HepG2 (cell line): ENCODE data around the gene HIVEP2. TPM values are rescaled to one million over a fixed set of nuclear protein-coding genes. Genes with fewer than 3 reads are reported as not detected.
A peak's percentile ranks its signal among the peaks of the same experiment; 100 is the strongest.

Experiments
- ATAC-seq: fragments of 200-7000 bp; cut with Tn5 transposase; 3 replicates; pipeline ENCODE4 v1.9.1; 2020; ENCODE audit warnings: mild to moderate bottlenecking, moderate library complexity
- BruUV-seq: library from RNA; stranded (reverse); fragments of 400-500 nt; replicated peaks from 2 replicates; lab custom pipeline; 2021; lab: Mats Ljungman, UMichigan
- CTCF ChIA-PET: fragments of 300-600 bp; formaldehyde crosslinking; extraction: SDS; loops from one replicate; lab custom pipeline; 2021; ENCODE audit warnings: low total read pairs, inconsistent platforms, low intra/inter-chr PET ratio; lab: Yijun Ruan, JAX
- POLR2A ChIA-PET: fragments of 350-600 bp; sonication (Branson Sonifier 250); formaldehyde crosslinking; loops from one replicate; lab custom pipeline; 2020; ENCODE audit warnings: antibody characterized with exemption, inconsistent platforms; lab: Yijun Ruan, JAX
- DNase-seq: peaks from one replicate; pipeline ENCODE4 v3.0.0-alpha.2; 2015; ENCODE audit warnings: low spot score
- FAIRE-seq: peaks from 3 replicates; lab custom pipeline; 2011; peaks lifted over from hg19 to GRCh38; lab: Jason Lieb, UNC
- H2AFZ ChIP-seq: one replicate; pipeline ENCODE4 v1.6.1; 2011; ENCODE audit warnings: low read length, inconsistent platforms
- H3K27ac ChIP-seq: fragments of 300-600 bp; 3 replicates; pipeline ENCODE4 v1.8.0; 2011; ENCODE audit warnings: mixed run types, mild to moderate bottlenecking, mixed read lengths, low read length, inconsistent platforms; ENCODE audit not compliant: insufficient read depth; ENCODE audit errors: extremely low read length
- H3K27me3 ChIP-seq, 2 experiments: fragments of 200-600 bp in 1 of 2; 2 replicates in 1 of 2; 3 replicates in 1 of 2; pipeline versions ENCODE4 v1.6.0 to v1.8.0; 2011; ENCODE audit warnings: low read length in 2 of 2, mild to moderate bottlenecking in 2 of 2, moderate library complexity in 2 of 2, inconsistent platforms in 1 of 2; ENCODE audit not compliant: insufficient read depth in 2 of 2, control insufficient read depth in 1 of 2
- H3K36me3 ChIP-seq, 2 experiments: fragments of 200-600 bp in 1 of 2; replicated peaks in 1 of 2; 2 replicates in 1 of 2; 3 replicates in 1 of 2; pipeline versions ENCODE4 v1.5.1 to v1.8.0; 2011; ENCODE audit warnings: low read length in 2 of 2, inconsistent platforms in 1 of 2; ENCODE audit not compliant: insufficient read depth in 2 of 2, control insufficient read depth in 1 of 2
- H3K4me1 ChIP-seq: 2 replicates; pipeline ENCODE4 v1.5.1; 2012; ENCODE audit warnings: low read length, inconsistent platforms; ENCODE audit not compliant: insufficient read depth
- H3K4me2 ChIP-seq: 2 replicates; pipeline ENCODE4 v1.6.0; 2011; ENCODE audit warnings: low read depth, low read length, inconsistent platforms
- H3K4me3 ChIP-seq, 3 experiments: fragments of 200-600 bp in 1 of 3; sonication (generic), shearing (Covaris generic) in 1 of 3; replicated peaks in 1 of 3; 2 replicates each; pipeline ENCODE4 v1.5.1; 2011 to 2016; ENCODE audit warnings: low read length in 3 of 3, inconsistent platforms in 2 of 3, low read depth in 2 of 3, mild to moderate bottlenecking in 2 of 3, control low read depth in 1 of 3, mixed read lengths in 1 of 3; ENCODE audit not compliant: insufficient read depth in 1 of 3
- H3K79me2 ChIP-seq: one replicate; pipeline ENCODE4 v1.6.1; 2011; ENCODE audit warnings: low read length, inconsistent platforms; ENCODE audit not compliant: insufficient read depth
- H3K9ac ChIP-seq: 2 replicates; pipeline ENCODE4 v1.6.0; 2011; ENCODE audit warnings: mild to moderate bottlenecking, low read depth, low read length, inconsistent platforms; ENCODE audit not compliant: insufficient read depth
- H3K9me3 ChIP-seq: 2 replicates; pipeline ENCODE4 v1.5.1; 2012; ENCODE audit warnings: mild to moderate bottlenecking, low read length
- H4K20me1 ChIP-seq: 2 replicates; pipeline ENCODE4 v1.6.0; 2011; ENCODE audit warnings: inconsistent platforms, mild to moderate bottlenecking, low read length, moderate library complexity; ENCODE audit not compliant: insufficient read depth
- ARID5B ChIP-seq: IDR thresholded peaks from 2 replicates; pipeline ENCODE4 v1.4.0; 2020; ENCODE audit warnings: mild to moderate bottlenecking, missing genetic modification reagents
- BHLHE40 ChIP-seq: IDR thresholded peaks from 2 replicates; pipeline ENCODE4 v1.6.1; 2011; ENCODE audit warnings: low read length, improper control_type of control experiment
- KAT8 ChIP-seq: IDR thresholded peaks from 2 replicates; pipeline ENCODE4 v1.6.1; 2016; ENCODE audit warnings: missing genetic modification reagents, missing compliant biosample characterization
- KLF16 ChIP-seq, 2 experiments: sonication (generic) in 1 of 2; formaldehyde crosslinking in 1 of 2; IDR thresholded peaks; 2 replicates each; pipeline versions ENCODE4 v1.6.1 to v1.8.0; 2016 to 2023; ENCODE audit warnings: missing genetic modification reagents in 2 of 2, missing compliant biosample characterization in 1 of 2
- NR2F6 ChIP-seq, 2 experiments: IDR thresholded peaks; 2 replicates each; pipeline ENCODE4 v1.6.1; 2016; ENCODE audit warnings: antibody characterized with exemption in 1 of 2, mild to moderate bottlenecking in 1 of 2
- RNF219 ChIP-seq: sonication (generic); formaldehyde crosslinking; IDR thresholded peaks from 2 replicates; pipeline ENCODE4 v1.5.0; 2020; ENCODE audit warnings: mild to moderate bottlenecking, missing genetic modification reagents
- SOX13 ChIP-seq, 3 experiments: fragments of 450-650 bp in 1 of 3; sonication (generic) in 1 of 3; formaldehyde crosslinking in 1 of 3; IDR thresholded peaks in 2 of 3; conservative IDR thresholded peaks in 1 of 3; 2 replicates each; pipeline versions ENCODE4 v1.5.0 to v1.6.1; 2016 to 2020; ENCODE audit warnings: antibody characterized with exemption in 1 of 3, mild to moderate bottlenecking in 1 of 3, missing compliant biosample characterization in 1 of 3, missing genetic modification reagents in 1 of 3, moderate library complexity in 1 of 3
- ZNF234 ChIP-seq: sonication (generic); formaldehyde crosslinking; conservative IDR thresholded peaks from 2 replicates; pipeline ENCODE4 v1.5.1; 2020; ENCODE audit warnings: mild to moderate bottlenecking, missing genetic modification reagents
- ZNF263 ChIP-seq: sonication (generic); formaldehyde crosslinking; IDR thresholded peaks from 2 replicates; pipeline ENCODE4 v1.4.0; 2020; ENCODE audit warnings: missing genetic modification reagents
- ZNF749 ChIP-seq: sonication (generic); formaldehyde crosslinking; IDR thresholded peaks from 2 replicates; pipeline ENCODE4 v1.8.0; 2022; ENCODE audit warnings: mild to moderate bottlenecking, missing genetic modification reagents, moderate library complexity, borderline replicate concordance
- WGBS: methylation state at CpG from one replicate; pipeline ENCODE4 v1.1.6; 2017; ENCODE audit warnings: low lambda C conversion rate; 5-methylcytosine and 5-hydroxymethylcytosine counted together
- in situ Hi-C: cut with HindIII; loops from 2 replicates; pipeline ENCODE4 v1.10.0; 2017; ENCODE audit warnings: low pct_unique_long_range_greater_than_20kb; ENCODE audit not compliant: extremely low pct_ligation_motif_present
- intact Hi-C: fragments of 100-400 bp; cut with micrococcal nuclease; formaldehyde crosslinking; loops from one replicate; pipeline ENCODE4 v1.10.0; 2022; ENCODE audit not compliant: unreplicated experiment
- polyA plus RNA-seq, 8 experiments: library from polyadenylated mRNA; depleted of rRNA in 3 of 8; stranded (reverse) in 7 of 8; unstranded in 1 of 8; fragments of >200 nt; fragmentation: Illumina TruSeq in 4 of 8; extraction: Trizol in 4 of 8; gene quantifications; 2 replicates each; pipeline versions ENCODE4 v1.2.1 to v1.2.3, GENCODE V29; 2011 to 2016; ENCODE audit warnings: low read depth in 4 of 8, missing spikeins in 1 of 8, mixed read lengths in 1 of 8; ENCODE audit not compliant: insufficient read depth in 1 of 8
- total RNA-seq, 5 experiments: library from RNA; depleted of rRNA; stranded (reverse); fragments of >200 nt; fragmentation: Illumina TruSeq; extraction: Trizol; gene quantifications; 2 replicates each; pipeline ENCODE4 v1.2.3, GENCODE V29; 2016; ENCODE audit warnings: low read depth in 1 of 5
- TF ChIP-seq, protein P1 (sequence below): sonication (generic); formaldehyde crosslinking; IDR thresholded peaks from 2 replicates; pipeline ENCODE4 v1.5.1; 2020; ENCODE audit warnings: missing genetic modification reagents, mild to moderate bottlenecking, borderline replicate concordance
- TF ChIP-seq, protein P2 (sequence below): IDR thresholded peaks from 2 replicates; pipeline ENCODE4 v1.6.1; 2012; ENCODE audit warnings: low read depth, low read length, improper control_type of control experiment

Gene HIVEP2
- total and polyA plus RNA-seq, 2 of the 13 experiments (the other 11 are each of a cell fraction or from before 2014, with no cell fraction given) = 3.4 to 12.9 TPM

- Histone ChIP-seq H3K27me3 (peaks cover 0 to 4% of the 10 kb centered on the region in 2 experiments; a peak in 2 of 5 replicates), H3K4me3 (peak overlapping the region in 1 of 3 experiments; percentile 99; a peak in 1 of 6 replicates), H3K9me3 (no peaks in the 10 kb centered on the region), H3K4me2 (peak overlapping the region; percentile 96), H2AFZ (no peak overlapping the region), H3K36me3 (no peaks in the 10 kb centered on the region), H4K20me1 (peaks cover 35% of the 10 kb centered on the region; the same call in 1 of the 2 replicates), H3K4me1 (peaks cover 29% of the 10 kb centered on the region), H3K79me2 (peaks cover 63% of the 10 kb centered on the region), H3K9ac (no peak overlapping the region), H3K27ac (peak overlapping the region; percentile 13)
- no TSS peak for BruUV-seq
- intact Hi-C loops (loop anchor here (1.0 to 10.0 kb wide), 4 partner anchors 17 to 452 kb away; no protein-coding TSS in a partner anchor), in situ Hi-C loops (loop anchor here (10.0 kb wide), 1 partner anchor 472 kb away; no protein-coding TSS in a partner anchor)
- DNase-seq = peak; percentile 64
- WGBS = 80% methylated on average over 3 of the region's 3 CpGs
- FAIRE-seq = no peak
- ChIA-PET CTCF (interaction anchor here (0.7 kb wide), 1 partner anchor 196 kb away, joined by 3 read pairs; no protein-coding TSS in a partner anchor), POLR2A (interaction anchor here (1.7 to 2.3 kb wide), 2 partner anchors 16 to 57 kb away, joined by 5 to 17 read pairs; no protein-coding TSS in a partner anchor)
- ATAC-seq = no peak
- TF ChIP-seq NR2F6 (IDR thresholded peaks at IDR 0.05) (no peak), NR2F6 (CRISPR knock-in tag; IDR thresholded peaks at IDR 0.05) (0 out of 2 replicates have a peak, but pooled peaks have one; percentile 13), SOX13 (IDR thresholded peaks at IDR 0.05) (no peak), SOX13 (CRISPR knock-in tag; conservative IDR thresholded peaks at IDR 0.05 in 1 of 2, IDR thresholded peaks at IDR 0.05 in 1 of 2) (peak in 1 of 2 experiments; percentile 85; a peak in 2 of 4 replicates), ZNF234 (CRISPR knock-in tag) (no peak), ARID5B (CRISPR knock-in tag) (peak; percentile 61; the same call in 1 of the 2 replicates), BHLHE40 (no peak), ZNF263 (CRISPR knock-in tag) (no peak), ZNF749 (CRISPR knock-in tag) (no peak), KAT8 (peak; percentile 64; the same call in 1 of the 2 replicates), KLF16 (CRISPR knock-in tag; IDR thresholded peaks at IDR 0.05) (peak in 1 of 2 experiments; percentile 45; a peak in 1 of 4 replicates), RNF219 (no peak)
- TF ChIP-seq, protein P1, sequence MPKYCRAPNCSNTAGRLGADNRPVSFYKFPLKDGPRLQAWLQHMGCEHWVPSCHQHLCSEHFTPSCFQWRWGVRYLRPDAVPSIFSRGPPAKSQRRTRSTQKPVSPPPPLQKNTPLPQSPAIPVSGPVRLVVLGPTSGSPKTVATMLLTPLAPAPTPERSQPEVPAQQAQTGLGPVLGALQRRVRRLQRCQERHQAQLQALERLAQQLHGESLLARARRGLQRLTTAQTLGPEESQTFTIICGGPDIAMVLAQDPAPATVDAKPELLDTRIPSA (CRISPR knock-in tag) = no peak
- TF ChIP-seq, protein P2, sequence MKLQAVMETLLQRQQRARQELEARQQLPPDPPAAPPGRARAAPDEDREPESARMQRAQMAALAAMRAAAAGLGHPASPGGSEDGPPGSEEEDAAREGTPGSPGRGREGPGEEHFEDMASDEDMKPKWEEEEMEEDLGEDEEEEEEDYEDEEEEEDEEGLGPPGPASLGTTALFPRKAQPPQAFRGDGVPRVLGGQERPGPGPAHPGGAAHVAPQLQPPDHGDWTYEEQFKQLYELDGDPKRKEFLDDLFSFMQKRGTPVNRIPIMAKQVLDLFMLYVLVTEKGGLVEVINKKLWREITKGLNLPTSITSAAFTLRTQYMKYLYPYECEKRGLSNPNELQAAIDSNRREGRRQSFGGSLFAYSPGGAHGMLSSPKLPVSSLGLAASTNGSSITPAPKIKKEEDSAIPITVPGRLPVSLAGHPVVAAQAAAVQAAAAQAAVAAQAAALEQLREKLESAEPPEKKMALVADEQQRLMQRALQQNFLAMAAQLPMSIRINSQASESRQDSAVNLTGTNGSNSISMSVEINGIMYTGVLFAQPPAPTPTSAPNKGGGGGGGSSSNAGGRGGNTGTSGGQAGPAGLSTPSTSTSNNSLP = peak; percentile 91
These were observed 2.2 kb downstream of the HIVEP2 start for GRCh38 chr6:142942805-142943227.
